DND-41 (cell line): ENCODE measurements around the gene TYMS.

Experiments used
- ATAC-seq: fragments of 200-7000 bp; cut with Tn5 transposase; 3 replicates; pipeline ENCODE4 v1.9.1; 2021; ENCODE audit warnings: low read depth; ENCODE audit not compliant: insufficient read depth
- DNase-seq: peaks from one replicate; pipeline ENCODE4 v3.0.0-alpha.2; 2020
- H2AFZ ChIP-seq: 2 replicates; pipeline ENCODE4 v1.6.0; 2012; ENCODE audit warnings: low read depth, low read length
- H3K27ac ChIP-seq: 2 replicates; pipeline ENCODE4 v1.5.1; 2012; ENCODE audit warnings: low read length, inconsistent platforms
- H3K27me3 ChIP-seq: fragments of 200-600 bp; sonication (generic); 2 replicates; pipeline ENCODE4 v1.6.0; 2012; ENCODE audit warnings: low read length, mild to moderate bottlenecking, inconsistent platforms; ENCODE audit not compliant: insufficient read depth, poor library complexity
- H3K36me3 ChIP-seq: 2 replicates; pipeline ENCODE4 v1.5.1; 2012; ENCODE audit warnings: low read length, inconsistent platforms; ENCODE audit not compliant: insufficient read depth
- H3K4me1 ChIP-seq: 2 replicates; pipeline ENCODE4 v1.5.1; 2012; ENCODE audit warnings: mild to moderate bottlenecking, low read length; ENCODE audit not compliant: insufficient read depth
- H3K4me2 ChIP-seq: 2 replicates; pipeline ENCODE4 v1.6.0; 2012; ENCODE audit warnings: mild to moderate bottlenecking, moderate library complexity, low read length, inconsistent platforms; ENCODE audit not compliant: insufficient read depth
- H3K4me3 ChIP-seq, 2 experiments: fragments of 200-600 bp in 1 of 2; shearing (Covaris generic) in 1 of 2; 2 replicates each; pipeline ENCODE4 v1.5.1; 2012 to 2016; ENCODE audit warnings: inconsistent platforms in 2 of 2, low read length in 2 of 2, mild to moderate bottlenecking in 2 of 2, low read depth in 1 of 2, moderate library complexity in 1 of 2
- H3K79me2 ChIP-seq: 2 replicates; pipeline ENCODE4 v1.6.0; 2012; ENCODE audit warnings: low read length, inconsistent platforms; ENCODE audit not compliant: insufficient read depth
- H3K9ac ChIP-seq: 2 replicates; pipeline ENCODE4 v1.6.0; 2012; ENCODE audit warnings: low read depth, mild to moderate bottlenecking, inconsistent platforms, low read length, moderate library complexity
- H3K9me3 ChIP-seq: 2 replicates; pipeline ENCODE4 v1.5.1; 2012; ENCODE audit warnings: low read length, moderate library complexity, mild to moderate bottlenecking, inconsistent platforms; ENCODE audit not compliant: insufficient read depth, severe bottlenecking
- H4K20me1 ChIP-seq: 2 replicates; pipeline ENCODE4 v1.6.0; 2012; ENCODE audit warnings: low read length; ENCODE audit not compliant: insufficient read depth
- EZH2 ChIP-seq: IDR thresholded peaks from 3 replicates; pipeline ENCODE4 v1.6.1; 2012; ENCODE audit warnings: borderline replicate concordance, low read depth, mild to moderate bottlenecking, moderate library complexity, low read length, inconsistent platforms; ENCODE audit not compliant: severe bottlenecking
- TF ChIP-seq, protein P1 (sequence below): IDR thresholded peaks from 2 replicates; pipeline ENCODE4 v1.5.1; 2012; ENCODE audit warnings: borderline replicate concordance, low read length, moderate library complexity, mild to moderate bottlenecking; ENCODE audit not compliant: poor library complexity, severe bottlenecking; ENCODE audit errors: extremely low read depth

The TYMS gene

DNA sequence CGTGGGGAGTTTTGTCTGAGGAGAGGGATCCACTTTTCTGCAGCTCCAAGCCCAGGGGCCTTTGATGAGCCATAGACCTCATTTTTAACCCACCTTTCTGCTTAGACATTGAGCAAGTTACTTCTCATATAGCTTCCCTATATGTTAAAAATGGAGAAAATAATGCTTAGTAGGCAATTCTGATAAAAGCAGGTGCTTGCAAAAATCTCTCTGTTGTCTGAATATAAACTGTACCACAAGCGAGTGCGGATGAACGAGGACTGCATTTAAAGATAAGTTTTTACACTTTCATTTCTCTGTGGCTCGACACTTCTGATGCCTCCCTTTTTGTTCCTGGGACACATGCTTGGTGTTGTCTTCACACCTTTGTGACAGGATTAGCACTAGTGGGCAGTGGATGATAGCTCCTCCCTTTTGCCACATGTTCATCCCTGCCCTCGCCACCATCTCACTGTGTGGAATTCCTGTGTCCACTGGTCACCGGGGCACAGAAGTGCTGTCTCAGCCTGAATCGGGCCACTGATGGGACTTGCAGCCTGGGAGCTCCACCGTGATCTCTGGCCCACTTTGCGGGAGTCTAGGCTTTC, 1.6 kb downstream of the TYMS start:
- peaks cover 29% of the 10 kb centered on the region for H4K20me1 ChIP-seq
- H3K4me3 ChIP-seq = peak overlapping the region; percentile 49 to 81
- DNase-seq (no peak), ATAC-seq (no peak)
- no peaks in the 10 kb centered on the region for H3K9me3 ChIP-seq
- peaks cover 50% of the 10 kb centered on the region for H3K36me3 ChIP-seq
- H3K4me1 ChIP-seq = peaks cover 48% of the 10 kb centered on the region
- peaks cover 72% of the 10 kb centered on the region for H3K79me2 ChIP-seq
- no peak overlapping the region for H2AFZ ChIP-seq
- no peaks in the 10 kb centered on the region for H3K27me3 ChIP-seq
- H3K4me2 ChIP-seq = peak overlapping the region; percentile 73
- H3K27ac ChIP-seq = peak overlapping the region; percentile 95
- TF ChIP-seq EZH2 = no peak
- TF ChIP-seq, protein P1, sequence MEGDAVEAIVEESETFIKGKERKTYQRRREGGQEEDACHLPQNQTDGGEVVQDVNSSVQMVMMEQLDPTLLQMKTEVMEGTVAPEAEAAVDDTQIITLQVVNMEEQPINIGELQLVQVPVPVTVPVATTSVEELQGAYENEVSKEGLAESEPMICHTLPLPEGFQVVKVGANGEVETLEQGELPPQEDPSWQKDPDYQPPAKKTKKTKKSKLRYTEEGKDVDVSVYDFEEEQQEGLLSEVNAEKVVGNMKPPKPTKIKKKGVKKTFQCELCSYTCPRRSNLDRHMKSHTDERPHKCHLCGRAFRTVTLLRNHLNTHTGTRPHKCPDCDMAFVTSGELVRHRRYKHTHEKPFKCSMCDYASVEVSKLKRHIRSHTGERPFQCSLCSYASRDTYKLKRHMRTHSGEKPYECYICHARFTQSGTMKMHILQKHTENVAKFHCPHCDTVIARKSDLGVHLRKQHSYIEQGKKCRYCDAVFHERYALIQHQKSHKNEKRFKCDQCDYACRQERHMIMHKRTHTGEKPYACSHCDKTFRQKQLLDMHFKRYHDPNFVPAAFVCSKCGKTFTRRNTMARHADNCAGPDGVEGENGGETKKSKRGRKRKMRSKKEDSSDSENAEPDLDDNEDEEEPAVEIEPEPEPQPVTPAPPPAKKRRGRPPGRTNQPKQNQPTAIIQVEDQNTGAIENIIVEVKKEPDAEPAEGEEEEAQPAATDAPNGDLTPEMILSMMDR = no peak
- peak overlapping the region; percentile 93 for H3K9ac ChIP-seq

DNA sequence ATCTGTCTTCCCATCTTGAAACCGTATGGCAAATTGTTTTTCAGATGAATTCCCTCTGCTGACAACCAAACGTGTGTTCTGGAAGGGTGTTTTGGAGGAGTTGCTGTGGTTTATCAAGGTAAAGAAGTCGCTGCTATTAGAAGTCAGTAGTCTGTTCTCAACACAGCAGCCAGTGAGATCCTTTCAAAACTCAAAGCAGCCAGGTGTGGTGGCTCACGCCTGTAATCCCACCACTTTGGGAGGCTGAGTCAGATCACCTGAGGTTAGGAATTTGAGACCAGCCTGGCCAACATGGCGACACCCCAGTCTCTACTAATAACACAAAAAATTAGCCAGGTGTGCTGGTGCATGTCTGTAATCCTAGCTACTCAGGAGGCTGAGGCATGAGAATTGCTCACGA, 2.1 kb downstream of the TYMS start:
- Histone ChIP-seq H3K27me3 (no peaks in the 10 kb centered on the region), H3K36me3 (peaks cover 50% of the 10 kb centered on the region), H3K79me2 (peaks cover 75% of the 10 kb centered on the region), H3K27ac (peak overlapping the region; percentile 95), H3K9ac (peak overlapping the region; percentile 93), H3K4me1 (peaks cover 48% of the 10 kb centered on the region), H3K4me3 (peak overlapping the region; percentile 49 to 81; a peak in 3 of 4 replicates), H3K4me2 (peak overlapping the region; percentile 73), H2AFZ (no peak overlapping the region), H4K20me1 (peaks cover 29% of the 10 kb centered on the region), H3K9me3 (no peaks in the 10 kb centered on the region)
- ATAC-seq (no peak), DNase-seq (no peak)
- TF ChIP-seq EZH2 = no peak
- TF ChIP-seq, protein P1 = no peak

DNA sequence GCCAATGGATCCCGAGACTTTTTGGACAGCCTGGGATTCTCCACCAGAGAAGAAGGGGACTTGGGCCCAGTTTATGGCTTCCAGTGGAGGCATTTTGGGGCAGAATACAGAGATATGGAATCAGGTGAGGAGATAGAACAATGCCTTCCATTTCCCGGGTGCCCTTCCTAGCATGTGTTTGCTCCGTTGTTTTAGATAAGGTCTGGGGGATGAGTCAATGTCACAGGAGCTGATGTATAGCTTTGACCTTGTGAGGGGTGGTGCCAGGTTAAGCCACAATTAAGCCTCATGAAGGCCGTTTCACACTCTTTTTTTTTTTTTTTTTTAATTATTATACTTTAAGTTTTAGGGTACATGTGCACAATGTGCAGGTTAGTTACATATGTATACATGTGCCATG, 4.7 kb downstream of the TYMS start:
- H3K27ac ChIP-seq = no peak overlapping the region
- no peaks in the 10 kb centered on the region for H3K27me3 ChIP-seq
- ATAC-seq (no peak), DNase-seq (no peak)
- no peak overlapping the region for H3K9ac ChIP-seq
- peaks cover 67% of the 10 kb centered on the region for H3K79me2 ChIP-seq
- H3K9me3 ChIP-seq = no peaks in the 10 kb centered on the region
- H3K4me3 ChIP-seq = peak overlapping the region in 1 of 2 experiments; percentile 29; a peak in 2 of 4 replicates
- peaks cover 60% of the 10 kb centered on the region for H3K36me3 ChIP-seq
- H3K4me1 ChIP-seq = peaks cover 41% of the 10 kb centered on the region
- TF ChIP-seq, protein P1 = no peak
- no peak for TF ChIP-seq EZH2
- peak overlapping the region; percentile 18; the same call in 1 of the 2 replicates for H3K4me2 ChIP-seq
- no peak overlapping the region for H2AFZ ChIP-seq
- peaks cover 38% of the 10 kb centered on the region for H4K20me1 ChIP-seq
